Neural cell (in vitro differentiated cells): ENCODE results near the gene GRAP2. TPM values are rescaled to one million over a fixed set of nuclear protein-coding genes. Genes with fewer than 3 reads are reported as not detected.
"Not testable (repeated sequence)": the region's sequence is repeated elsewhere in the genome, so short reads cannot be mapped to it uniquely, and the experiment has no call there.

Experiments
- H2AFZ ChIP-seq: fragments of 200-600, 300-800 bp; sonication (generic), shearing (Covaris generic); 2 replicates; pipeline ENCODE4 v1.6.0; 2014; ENCODE audit warnings: low read depth, mild to moderate bottlenecking, antibody characterized with exemption, low read length, moderate library complexity
- H3F3A ChIP-seq: fragments of 200-600 bp; shearing (Covaris generic); 2 replicates; pipeline ENCODE4 v1.6.1; 2016; ENCODE audit warnings: mild to moderate bottlenecking, moderate library complexity, mixed read lengths, antibody characterized with exemption, low read length; ENCODE audit not compliant: insufficient read depth, poor library complexity, severe bottlenecking
- H3K27ac ChIP-seq: fragments of 200-600, 300-800 bp; sonication (generic), shearing (Covaris generic); 2 replicates; pipeline ENCODE4 v1.5.1; 2014; ENCODE audit warnings: mild to moderate bottlenecking, low read length, moderate library complexity
- H3K27me3 ChIP-seq: fragments of 300-800, 200-600 bp; sonication (generic), shearing (Covaris generic); 2 replicates; pipeline ENCODE4 v1.6.0; 2014; ENCODE audit warnings: mild to moderate bottlenecking, low read depth, low read length, moderate library complexity; ENCODE audit not compliant: insufficient read depth
- H3K36me3 ChIP-seq: fragments of 300-800, 200-600 bp; sonication (generic), shearing (Covaris generic); 2 replicates; pipeline ENCODE4 v1.5.1; 2014; ENCODE audit warnings: mild to moderate bottlenecking, antibody characterized with exemption, low read length, moderate library complexity; ENCODE audit not compliant: insufficient read depth
- H3K4me2 ChIP-seq: fragments of 300-800, 200-600 bp; sonication (generic), shearing (Covaris generic); 2 replicates; pipeline ENCODE4 v1.6.0; 2014; ENCODE audit warnings: mild to moderate bottlenecking, low read length
- H3K4me3 ChIP-seq: fragments of 300-800, 200-600 bp; sonication (generic), shearing (Covaris generic); 2 replicates; pipeline ENCODE4 v1.5.1; 2014; ENCODE audit warnings: mild to moderate bottlenecking, low read length, moderate library complexity
- H3K79me2 ChIP-seq: fragments of 200-600 bp; shearing (Covaris generic); replicated peaks from 2 replicates; pipeline ENCODE4 v1.6.0; 2014; ENCODE audit warnings: mild to moderate bottlenecking, low read length, moderate library complexity; ENCODE audit not compliant: insufficient read depth
- H3K9ac ChIP-seq: fragments of 300-800, 200-600 bp; sonication (generic), shearing (Covaris generic); 2 replicates; pipeline ENCODE4 v1.6.1; 2016; ENCODE audit warnings: mild to moderate bottlenecking, low read length, mixed read lengths
- H3K9me2 ChIP-seq: fragments of 200-600 bp; shearing (Covaris generic); 2 replicates; pipeline ENCODE4 v1.6.1; 2016; ENCODE audit warnings: mild to moderate bottlenecking, low read length, mixed read lengths; ENCODE audit not compliant: insufficient read depth
- H3K9me3 ChIP-seq: fragments of 200-600, 300-800 bp; sonication (generic), shearing (Covaris generic); 2 replicates; pipeline ENCODE4 v1.6.1; 2016; ENCODE audit warnings: mild to moderate bottlenecking, mixed run types, low read length, moderate library complexity, mixed read lengths
- H4K20me1 ChIP-seq: fragments of 200-600 bp; shearing (Covaris generic); 2 replicates; pipeline ENCODE4 v1.6.1; 2016; ENCODE audit warnings: mild to moderate bottlenecking, mixed run types; ENCODE audit not compliant: insufficient read depth
- EP300 ChIP-seq: fragments of 450-650 bp; conservative IDR thresholded peaks from 2 replicates; pipeline ENCODE4 v1.6.1; 2014; ENCODE audit warnings: antibody characterized with exemption, mild to moderate bottlenecking, moderate library complexity; ENCODE audit not compliant: poor library complexity, severe bottlenecking
- EZH2 ChIP-seq: fragments of 200-600, 300-800 bp; shearing (Covaris generic), sonication (generic); IDR thresholded peaks from 2 replicates; pipeline ENCODE4 v1.6.1; 2014; ENCODE audit warnings: antibody characterized with exemption, low read length, borderline replicate concordance, mild to moderate bottlenecking; ENCODE audit not compliant: insufficient read depth, poor library complexity, severe bottlenecking
- MXI1 ChIP-seq: fragments of 450-650 bp; conservative IDR thresholded peaks from 2 replicates; pipeline ENCODE4 v1.6.1; 2014; ENCODE audit warnings: antibody characterized with exemption, mild to moderate bottlenecking; ENCODE audit not compliant: poor library complexity, severe bottlenecking
- POLR2AphosphoS5 ChIP-seq: IDR thresholded peaks from 2 replicates; pipeline ENCODE4 v1.6.1; 2012
- RAD21 ChIP-seq: fragments of 450-650 bp; conservative IDR thresholded peaks from 2 replicates; pipeline ENCODE4 v1.6.1; 2014; ENCODE audit warnings: antibody characterized with exemption, mild to moderate bottlenecking, moderate library complexity
- REST ChIP-seq: IDR thresholded peaks from 2 replicates; pipeline ENCODE4 v1.6.1; 2012; ENCODE audit warnings: borderline replicate concordance
- TAF1 ChIP-seq: IDR thresholded peaks from 2 replicates; pipeline ENCODE4 v1.6.1; 2012; ENCODE audit warnings: low read depth
- polyA plus RNA-seq: library from polyadenylated mRNA; depleted of rRNA; stranded (reverse); fragments of >200 nt; gene quantifications from 2 replicates; pipeline ENCODE4 v1.2.3, GENCODE V29; 2014
- TF ChIP-seq, protein P1 (sequence below): fragments of 450-650 bp; IDR thresholded peaks from 2 replicates; pipeline ENCODE4 v1.5.1; 2014; ENCODE audit warnings: antibody characterized with exemption, mild to moderate bottlenecking, moderate library complexity; ENCODE audit not compliant: poor library complexity, severe bottlenecking

GRAP2 gene
- polyA plus RNA-seq, 1 donor from 2014 or later: 0.30 TPM

DNA sequence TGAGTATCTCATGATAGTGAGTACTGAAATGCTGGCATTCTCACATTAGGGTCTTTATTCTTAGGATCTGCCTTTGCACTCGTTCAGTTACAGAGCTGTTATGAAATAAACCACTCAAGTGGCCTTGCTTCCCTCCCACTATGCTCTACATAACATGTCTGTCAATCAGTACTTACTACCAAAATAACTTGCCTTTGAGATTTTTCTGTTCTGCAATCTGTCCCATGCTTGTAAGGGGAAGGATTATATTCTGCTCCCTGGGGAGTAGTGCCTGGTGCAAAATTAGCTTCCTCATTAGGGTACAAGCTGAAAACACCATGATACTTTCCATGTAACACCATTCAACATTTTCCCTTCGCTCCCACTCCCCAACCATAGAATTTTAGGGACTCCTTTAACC is 1.9 kb upstream of the GRAP2 start:
- Histone ChIP-seq H3K27ac (no peak overlapping the region), H3K36me3 (no peaks in the 10 kb centered on the region), H3K4me2 (no peak overlapping the region), H3K27me3 (no peaks in the 10 kb centered on the region), H3K9ac (no peak overlapping the region), H2AFZ (no peak overlapping the region), H3K9me3 (no peaks in the 10 kb centered on the region), H3K9me2 (no peaks in the 10 kb centered on the region), H3K4me3 (no peak overlapping the region), H3F3A (no peaks in the 10 kb centered on the region), H4K20me1 (no peaks in the 10 kb centered on the region), H3K79me2 (no peaks in the 10 kb centered on the region)
- no peak for TF ChIP-seq EP300

GRCh38 chr22:39901565-39902146 is 772 bp downstream of the GRAP2 start:
- no peak overlapping the region for H3K4me3 ChIP-seq
- TF ChIP-seq, protein P1, sequence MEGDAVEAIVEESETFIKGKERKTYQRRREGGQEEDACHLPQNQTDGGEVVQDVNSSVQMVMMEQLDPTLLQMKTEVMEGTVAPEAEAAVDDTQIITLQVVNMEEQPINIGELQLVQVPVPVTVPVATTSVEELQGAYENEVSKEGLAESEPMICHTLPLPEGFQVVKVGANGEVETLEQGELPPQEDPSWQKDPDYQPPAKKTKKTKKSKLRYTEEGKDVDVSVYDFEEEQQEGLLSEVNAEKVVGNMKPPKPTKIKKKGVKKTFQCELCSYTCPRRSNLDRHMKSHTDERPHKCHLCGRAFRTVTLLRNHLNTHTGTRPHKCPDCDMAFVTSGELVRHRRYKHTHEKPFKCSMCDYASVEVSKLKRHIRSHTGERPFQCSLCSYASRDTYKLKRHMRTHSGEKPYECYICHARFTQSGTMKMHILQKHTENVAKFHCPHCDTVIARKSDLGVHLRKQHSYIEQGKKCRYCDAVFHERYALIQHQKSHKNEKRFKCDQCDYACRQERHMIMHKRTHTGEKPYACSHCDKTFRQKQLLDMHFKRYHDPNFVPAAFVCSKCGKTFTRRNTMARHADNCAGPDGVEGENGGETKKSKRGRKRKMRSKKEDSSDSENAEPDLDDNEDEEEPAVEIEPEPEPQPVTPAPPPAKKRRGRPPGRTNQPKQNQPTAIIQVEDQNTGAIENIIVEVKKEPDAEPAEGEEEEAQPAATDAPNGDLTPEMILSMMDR: no peak
- no peak for TF ChIP-seq POLR2AphosphoS5
- TF ChIP-seq TAF1: no peak
- TF ChIP-seq MXI1: no peak
- no peak for TF ChIP-seq RAD21
- TF ChIP-seq EZH2: no peak
- no peak for TF ChIP-seq EP300
- no peak for TF ChIP-seq REST
- no peak overlapping the region for H3K27ac ChIP-seq
- H3K9ac ChIP-seq: no peak overlapping the region
- no peaks in the 10 kb centered on the region for H3K9me2 ChIP-seq
- no peaks in the 10 kb centered on the region for H3K36me3 ChIP-seq
- no peaks in the 10 kb centered on the region for H3F3A ChIP-seq
- no peak overlapping the region for H3K4me2 ChIP-seq
- no peaks in the 10 kb centered on the region for H4K20me1 ChIP-seq
- no peaks in the 10 kb centered on the region for H3K27me3 ChIP-seq
- no peaks in the 10 kb centered on the region for H3K9me3 ChIP-seq
- H3K79me2 ChIP-seq: no peaks in the 10 kb centered on the region
- no peak overlapping the region for H2AFZ ChIP-seq

- not testable (repeated sequence) for H3K36me3 ChIP-seq, H3K4me3 ChIP-seq, H2AFZ ChIP-seq, H3K27me3 ChIP-seq, H3K9me2 ChIP-seq, H3K27ac ChIP-seq, H3F3A ChIP-seq, H3K79me2 ChIP-seq, H4K20me1 ChIP-seq, H3K9ac ChIP-seq, H3K4me2 ChIP-seq, H3K9me3 ChIP-seq
These were observed 3.1 kb downstream of the GRAP2 start for GRCh38 chr22:39904024-39904423.
